ENCODE results near the gene TNFRSF8.

TNFRSF8 gene

DNA sequence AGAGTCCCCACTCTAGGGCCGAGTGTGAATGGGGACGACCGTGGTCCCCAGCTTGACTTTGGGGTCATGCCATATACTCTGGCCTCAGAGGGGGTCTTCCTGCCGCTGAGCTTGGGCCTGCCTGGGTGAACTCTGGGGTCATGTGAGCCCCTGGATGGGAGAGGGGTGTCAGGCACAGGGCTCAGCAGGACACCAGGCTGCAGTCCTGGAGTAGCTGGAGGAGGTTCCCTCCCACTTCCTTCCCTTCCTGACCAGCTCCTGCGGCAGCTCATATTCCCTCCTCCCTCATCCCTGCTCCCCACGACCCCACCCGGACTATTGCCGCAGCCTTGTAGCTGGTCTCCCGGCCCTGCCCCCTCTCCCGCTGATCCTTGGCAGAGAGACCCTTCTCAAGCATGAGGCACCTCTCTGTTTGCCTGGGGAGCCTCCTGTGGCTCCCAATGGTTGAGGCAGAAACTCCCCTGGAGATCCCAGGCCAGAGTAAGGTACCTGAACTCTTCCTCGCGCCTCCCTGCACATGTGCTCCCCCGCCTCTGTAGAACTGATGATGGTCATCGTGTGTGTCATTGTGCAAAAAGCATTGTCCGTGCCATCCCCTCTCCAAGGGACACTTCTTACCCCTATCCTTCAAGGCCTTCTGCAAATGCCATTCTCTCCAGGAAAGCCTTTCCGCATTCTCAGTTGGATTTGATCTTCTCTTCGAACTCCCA is 105.5 kb downstream of the TNFRSF8 start:
- H3F3A ChIP-seq (ENCODE audit: control insufficient read depth, insufficient read depth), result 0 out of 2 replicates have a peak, but pooled peaks cover 2% of the 10 kb centered on the region
- TF ChIP-seq, protein P1, sequence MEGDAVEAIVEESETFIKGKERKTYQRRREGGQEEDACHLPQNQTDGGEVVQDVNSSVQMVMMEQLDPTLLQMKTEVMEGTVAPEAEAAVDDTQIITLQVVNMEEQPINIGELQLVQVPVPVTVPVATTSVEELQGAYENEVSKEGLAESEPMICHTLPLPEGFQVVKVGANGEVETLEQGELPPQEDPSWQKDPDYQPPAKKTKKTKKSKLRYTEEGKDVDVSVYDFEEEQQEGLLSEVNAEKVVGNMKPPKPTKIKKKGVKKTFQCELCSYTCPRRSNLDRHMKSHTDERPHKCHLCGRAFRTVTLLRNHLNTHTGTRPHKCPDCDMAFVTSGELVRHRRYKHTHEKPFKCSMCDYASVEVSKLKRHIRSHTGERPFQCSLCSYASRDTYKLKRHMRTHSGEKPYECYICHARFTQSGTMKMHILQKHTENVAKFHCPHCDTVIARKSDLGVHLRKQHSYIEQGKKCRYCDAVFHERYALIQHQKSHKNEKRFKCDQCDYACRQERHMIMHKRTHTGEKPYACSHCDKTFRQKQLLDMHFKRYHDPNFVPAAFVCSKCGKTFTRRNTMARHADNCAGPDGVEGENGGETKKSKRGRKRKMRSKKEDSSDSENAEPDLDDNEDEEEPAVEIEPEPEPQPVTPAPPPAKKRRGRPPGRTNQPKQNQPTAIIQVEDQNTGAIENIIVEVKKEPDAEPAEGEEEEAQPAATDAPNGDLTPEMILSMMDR (IDR thresholded peaks at IDR 0.05; ENCODE audit: low read depth, low read length, poor library complexity, severe bottlenecking), result no peak
- no peak for TF ChIP-seq EZH2phosphoT487 (IDR thresholded peaks at IDR 0.05; ENCODE audit: borderline replicate concordance, low read length)
- H3K79me2 ChIP-seq (ENCODE audit: control insufficient read depth, low read length), result no peaks in the 10 kb centered on the region
- H3K27ac ChIP-seq (ENCODE audit: low read depth, low read length), result no peak overlapping the region
- no peaks in the 10 kb centered on the region for H3K9me3 ChIP-seq (ENCODE audit: control insufficient read depth, insufficient read depth, low read length)
- peaks cover 89% of the 10 kb centered on the region for H3K27me3 ChIP-seq (ENCODE audit: control insufficient read depth, low read length)
- H4K20me1 ChIP-seq (ENCODE audit: control insufficient read depth, insufficient read depth, low read depth, low read length), result peaks cover 11% of the 10 kb centered on the region; the same call in 1 of the 2 replicates
- no peak overlapping the region for H3K4me3 ChIP-seq (ENCODE audit: low read length)
- no peaks in the 10 kb centered on the region for H3K9me2 ChIP-seq (replicated peaks; ENCODE audit: control insufficient read depth, low read length)
- peaks cover 21% of the 10 kb centered on the region for H3K4me1 ChIP-seq (ENCODE audit: control insufficient read depth, low read length)
- H3K36me3 ChIP-seq (ENCODE audit: control insufficient read depth, low read length), result no peaks in the 10 kb centered on the region
- no peak overlapping the region for H3K4me2 ChIP-seq (ENCODE audit: low read length)

DNA sequence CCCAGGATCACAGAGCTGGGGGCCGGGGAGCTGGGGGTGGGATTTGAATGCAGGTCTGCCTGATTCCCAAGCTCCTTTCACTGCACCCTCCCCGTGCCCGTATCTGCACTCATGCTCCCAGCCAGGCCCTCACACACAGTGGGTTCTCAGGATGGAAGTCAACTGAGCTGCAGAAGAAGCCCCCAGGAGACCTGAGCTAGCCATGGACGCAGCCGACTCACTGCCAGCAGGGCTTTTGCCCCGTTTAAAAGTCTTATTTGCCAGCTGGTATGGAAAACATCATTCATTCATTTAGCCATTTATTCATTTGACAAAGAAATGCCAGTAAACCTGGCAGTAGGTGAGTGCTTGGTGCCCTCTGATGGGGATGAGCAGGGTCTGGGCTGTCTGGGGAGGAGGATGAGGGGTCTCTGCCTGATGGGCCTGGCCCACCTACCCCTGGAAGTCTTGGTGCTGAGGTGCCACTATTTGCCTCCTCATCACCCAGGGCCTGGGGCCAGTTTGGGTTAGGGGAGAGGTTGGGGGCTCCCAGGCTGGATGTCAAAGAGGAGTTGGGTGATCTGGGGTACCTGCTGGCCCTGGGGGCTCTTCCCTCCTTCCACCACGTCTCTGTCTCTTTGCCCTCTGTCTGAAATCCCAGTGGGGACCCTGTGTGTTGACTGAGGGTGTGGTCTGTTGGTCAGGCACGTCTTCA is 106.5 kb downstream of the TNFRSF8 start:
- Histone ChIP-seq H3K4me2 (ENCODE audit: low read length) (no peak overlapping the region), H3K4me3 (ENCODE audit: low read length) (no peak overlapping the region), H3K9me3 (ENCODE audit: control insufficient read depth, insufficient read depth, low read length) (no peaks in the 10 kb centered on the region)

DNA sequence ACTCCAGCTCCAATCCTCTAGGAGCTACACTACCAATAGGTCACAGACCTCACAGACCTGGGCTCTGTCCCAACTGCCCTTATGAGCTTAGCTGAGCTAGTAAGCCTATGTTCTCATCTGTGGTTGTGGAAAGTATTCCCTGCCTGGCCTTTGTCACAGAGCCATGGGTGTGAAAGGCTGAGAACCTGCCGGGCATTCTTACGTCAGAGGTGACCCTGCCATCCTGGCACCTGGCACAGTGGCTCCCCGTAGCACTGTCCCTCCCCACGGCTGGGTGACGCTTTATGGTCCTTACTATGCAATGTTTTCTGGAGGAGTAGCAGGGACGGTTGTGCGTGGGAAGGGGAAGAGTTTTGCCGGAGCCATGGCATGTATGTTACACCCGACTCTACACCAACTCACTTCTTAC is 107.2 kb downstream of the TNFRSF8 start:
- Histone ChIP-seq H3K79me2 (ENCODE audit: control insufficient read depth, low read length) (no peaks in the 10 kb centered on the region), H3K27me3 (ENCODE audit: control insufficient read depth, low read length) (peaks cover 88% of the 10 kb centered on the region), H3K4me2 (ENCODE audit: low read length) (no peak overlapping the region)

More for the DNA sequence above, 106.5 kb downstream of the TNFRSF8 start:
- TF ChIP-seq EZH2phosphoT487 (IDR thresholded peaks at IDR 0.05; ENCODE audit: borderline replicate concordance, low read length), result no peak
- TF ChIP-seq, protein P1 (IDR thresholded peaks at IDR 0.05; ENCODE audit: low read depth, low read length, poor library complexity, severe bottlenecking), result no peak
- Histone ChIP-seq H3K79me2 (ENCODE audit: control insufficient read depth, low read length) (no peaks in the 10 kb centered on the region), H3F3A (ENCODE audit: control insufficient read depth, insufficient read depth) (0 out of 2 replicates have a peak, but pooled peaks cover 2% of the 10 kb centered on the region), H3K27me3 (ENCODE audit: control insufficient read depth, low read length) (peaks cover 91% of the 10 kb centered on the region), H3K27ac (ENCODE audit: low read depth, low read length) (no peak overlapping the region), H3K9me2 (replicated peaks; ENCODE audit: control insufficient read depth, low read length) (no peaks in the 10 kb centered on the region), H3K4me1 (ENCODE audit: control insufficient read depth, low read length) (peaks cover 25% of the 10 kb centered on the region), H4K20me1 (ENCODE audit: control insufficient read depth, insufficient read depth, low read depth, low read length) (peaks cover 11% of the 10 kb centered on the region; the same call in 1 of the 2 replicates), H3K36me3 (ENCODE audit: control insufficient read depth, low read length) (no peaks in the 10 kb centered on the region)

More for the DNA sequence above, 107.2 kb downstream of the TNFRSF8 start:
- Histone ChIP-seq H3K9me3 (ENCODE audit: control insufficient read depth, insufficient read depth, low read length) (no peaks in the 10 kb centered on the region), H3K9me2 (replicated peaks; ENCODE audit: control insufficient read depth, low read length) (no peaks in the 10 kb centered on the region), H4K20me1 (ENCODE audit: control insufficient read depth, insufficient read depth, low read depth, low read length) (peaks cover 11% of the 10 kb centered on the region; the same call in 1 of the 2 replicates), H3F3A (ENCODE audit: control insufficient read depth, insufficient read depth) (0 out of 2 replicates have a peak, but pooled peaks cover 2% of the 10 kb centered on the region), H3K4me1 (ENCODE audit: control insufficient read depth, low read length) (peaks cover 25% of the 10 kb centered on the region), H3K4me3 (ENCODE audit: low read length) (no peak overlapping the region), H3K27ac (ENCODE audit: low read depth, low read length) (no peak overlapping the region), H3K36me3 (ENCODE audit: control insufficient read depth, low read length) (no peaks in the 10 kb centered on the region)
- TF ChIP-seq EZH2phosphoT487 (IDR thresholded peaks at IDR 0.05; ENCODE audit: borderline replicate concordance, low read length), result no peak
- TF ChIP-seq, protein P1 (IDR thresholded peaks at IDR 0.05; ENCODE audit: low read depth, low read length, poor library complexity, severe bottlenecking), result no peak
